Measurements from ENCODE around the gene SUPT4H1.

Gene SUPT4H1

DNA sequence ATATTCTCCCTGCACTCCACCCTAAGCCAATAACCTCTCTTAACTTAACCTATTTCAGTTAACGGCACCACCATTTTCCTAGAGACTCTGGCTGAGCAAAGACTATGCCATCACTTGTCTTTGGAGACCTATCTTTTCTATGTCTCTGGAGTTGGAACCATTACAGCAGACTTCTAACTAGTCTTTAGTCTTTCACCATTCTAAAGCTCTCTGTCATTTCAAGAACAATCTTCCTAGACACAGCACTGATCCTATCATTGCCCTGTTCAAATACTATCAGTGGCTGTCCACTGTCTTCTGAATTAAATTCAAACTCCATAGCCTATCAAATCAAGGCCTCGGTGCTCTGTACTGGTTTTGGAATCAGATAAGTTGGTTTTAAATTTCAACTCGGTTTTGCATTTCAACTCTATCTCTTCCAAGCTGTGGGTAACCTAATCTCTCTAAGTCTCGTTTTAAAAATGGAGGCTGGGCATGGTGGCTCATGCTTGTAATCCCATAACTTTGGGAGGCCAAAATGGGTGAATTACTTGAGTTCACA lies 33.4 kb upstream of the SUPT4H1 start:
- Histone ChIP-seq H3K36me3 (ENCODE audit: insufficient read depth, low read length) (no peaks in the 10 kb centered on the region), H2AFZ (ENCODE audit: low read depth, low read length) (no peak overlapping the region), H3K27me3 (ENCODE audit: insufficient read depth, low read length, poor library complexity) (peaks cover 1% of the 10 kb centered on the region), H3K79me2 (ENCODE audit: insufficient read depth, low read length) (no peaks in the 10 kb centered on the region), H3K4me3 (ENCODE audit: low read depth in 1 of 2, low read length in 2 of 2) (no peak overlapping the region), H3K4me2 (ENCODE audit: insufficient read depth, low read length) (no peak overlapping the region), H3K4me1 (ENCODE audit: insufficient read depth, low read length) (peaks cover 15% of the 10 kb centered on the region), H3K27ac (ENCODE audit: low read length) (no peak overlapping the region), H4K20me1 (ENCODE audit: insufficient read depth, low read length) (no peaks in the 10 kb centered on the region), H3K9me3 (ENCODE audit: insufficient read depth, low read length, severe bottlenecking) (no peaks in the 10 kb centered on the region), H3K9ac (ENCODE audit: low read depth, low read length) (no peak overlapping the region)
- TF ChIP-seq EZH2 (IDR thresholded peaks at IDR 0.05; ENCODE audit: borderline replicate concordance, low read depth, low read length, severe bottlenecking) = no peak
- ATAC-seq (ENCODE audit: insufficient read depth, low read depth) = no peak
- no peak for DNase-seq

GRCh38 chr17:58384897-58385296 lies 32.9 kb upstream of the SUPT4H1 start:
- DNase-seq (no peak), ATAC-seq (ENCODE audit: insufficient read depth, low read depth) (no peak)
- H3K27me3 ChIP-seq (ENCODE audit: insufficient read depth, low read length, poor library complexity) = no peaks in the 10 kb centered on the region
- no peaks in the 10 kb centered on the region for H4K20me1 ChIP-seq (ENCODE audit: insufficient read depth, low read length)
- H3K79me2 ChIP-seq (ENCODE audit: insufficient read depth, low read length) = no peaks in the 10 kb centered on the region
- no peak overlapping the region for H3K9ac ChIP-seq (ENCODE audit: low read depth, low read length)
- H2AFZ ChIP-seq (ENCODE audit: low read depth, low read length) = no peak overlapping the region
- H3K4me1 ChIP-seq (ENCODE audit: insufficient read depth, low read length) = peaks cover 20% of the 10 kb centered on the region
- H3K36me3 ChIP-seq (ENCODE audit: insufficient read depth, low read length) = no peaks in the 10 kb centered on the region
- H3K4me3 ChIP-seq (ENCODE audit: low read depth in 1 of 2, low read length in 2 of 2) = no peak overlapping the region
- H3K9me3 ChIP-seq (ENCODE audit: insufficient read depth, low read length, severe bottlenecking) = no peaks in the 10 kb centered on the region
- no peak overlapping the region for H3K4me2 ChIP-seq (ENCODE audit: insufficient read depth, low read length)
- TF ChIP-seq, protein P1, sequence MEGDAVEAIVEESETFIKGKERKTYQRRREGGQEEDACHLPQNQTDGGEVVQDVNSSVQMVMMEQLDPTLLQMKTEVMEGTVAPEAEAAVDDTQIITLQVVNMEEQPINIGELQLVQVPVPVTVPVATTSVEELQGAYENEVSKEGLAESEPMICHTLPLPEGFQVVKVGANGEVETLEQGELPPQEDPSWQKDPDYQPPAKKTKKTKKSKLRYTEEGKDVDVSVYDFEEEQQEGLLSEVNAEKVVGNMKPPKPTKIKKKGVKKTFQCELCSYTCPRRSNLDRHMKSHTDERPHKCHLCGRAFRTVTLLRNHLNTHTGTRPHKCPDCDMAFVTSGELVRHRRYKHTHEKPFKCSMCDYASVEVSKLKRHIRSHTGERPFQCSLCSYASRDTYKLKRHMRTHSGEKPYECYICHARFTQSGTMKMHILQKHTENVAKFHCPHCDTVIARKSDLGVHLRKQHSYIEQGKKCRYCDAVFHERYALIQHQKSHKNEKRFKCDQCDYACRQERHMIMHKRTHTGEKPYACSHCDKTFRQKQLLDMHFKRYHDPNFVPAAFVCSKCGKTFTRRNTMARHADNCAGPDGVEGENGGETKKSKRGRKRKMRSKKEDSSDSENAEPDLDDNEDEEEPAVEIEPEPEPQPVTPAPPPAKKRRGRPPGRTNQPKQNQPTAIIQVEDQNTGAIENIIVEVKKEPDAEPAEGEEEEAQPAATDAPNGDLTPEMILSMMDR (IDR thresholded peaks at IDR 0.05; ENCODE audit: borderline replicate concordance, extremely low read depth, low read length, poor library complexity, severe bottlenecking) = no peak
- TF ChIP-seq EZH2 (IDR thresholded peaks at IDR 0.05; ENCODE audit: borderline replicate concordance, low read depth, low read length, severe bottlenecking) = no peak
- no peak overlapping the region for H3K27ac ChIP-seq (ENCODE audit: low read length)

- H3K4me3 ChIP-seq (ENCODE audit: low read depth in 1 of 2, low read length in 2 of 2) = no peak overlapping the region
- TF ChIP-seq, protein P1 (IDR thresholded peaks at IDR 0.05; ENCODE audit: borderline replicate concordance, extremely low read depth, low read length, poor library complexity, severe bottlenecking) = no peak
- no peak for TF ChIP-seq EZH2 (IDR thresholded peaks at IDR 0.05; ENCODE audit: borderline replicate concordance, low read depth, low read length, severe bottlenecking)
- no peak overlapping the region for H3K9ac ChIP-seq (ENCODE audit: low read depth, low read length)
- no peak overlapping the region for H3K4me2 ChIP-seq (ENCODE audit: insufficient read depth, low read length)
- no peak for ATAC-seq (ENCODE audit: insufficient read depth, low read depth)
- H3K27ac ChIP-seq (ENCODE audit: low read length) = no peak overlapping the region
- no peaks in the 10 kb centered on the region for H3K9me3 ChIP-seq (ENCODE audit: insufficient read depth, low read length, severe bottlenecking)
- H3K36me3 ChIP-seq (ENCODE audit: insufficient read depth, low read length) = no peaks in the 10 kb centered on the region
- no peak for DNase-seq
- H2AFZ ChIP-seq (ENCODE audit: low read depth, low read length) = no peak overlapping the region
- H3K79me2 ChIP-seq (ENCODE audit: insufficient read depth, low read length) = no peaks in the 10 kb centered on the region
- no peaks in the 10 kb centered on the region for H4K20me1 ChIP-seq (ENCODE audit: insufficient read depth, low read length)
- peaks cover 30% of the 10 kb centered on the region for H3K4me1 ChIP-seq (ENCODE audit: insufficient read depth, low read length)
- H3K27me3 ChIP-seq (ENCODE audit: insufficient read depth, low read length, poor library complexity) = no peaks in the 10 kb centered on the region
Measured at GRCh38 chr17:58383892-58384462, 32.0 kb upstream of the SUPT4H1 start.

- Histone ChIP-seq H3K36me3 (ENCODE audit: insufficient read depth, low read length) (no peaks in the 10 kb centered on the region), H2AFZ (ENCODE audit: low read depth, low read length) (no peak overlapping the region), H3K27ac (ENCODE audit: low read length) (no peak overlapping the region), H3K27me3 (ENCODE audit: insufficient read depth, low read length, poor library complexity) (no peaks in the 10 kb centered on the region), H3K9ac (ENCODE audit: low read depth, low read length) (no peak overlapping the region), H3K4me2 (ENCODE audit: insufficient read depth, low read length) (no peak overlapping the region), H3K79me2 (ENCODE audit: insufficient read depth, low read length) (no peaks in the 10 kb centered on the region), H3K9me3 (ENCODE audit: insufficient read depth, low read length, severe bottlenecking) (no peaks in the 10 kb centered on the region), H4K20me1 (ENCODE audit: insufficient read depth, low read length) (no peaks in the 10 kb centered on the region), H3K4me3 (ENCODE audit: low read depth in 1 of 2, low read length in 2 of 2) (no peak overlapping the region), H3K4me1 (ENCODE audit: insufficient read depth, low read length) (peaks cover 37% of the 10 kb centered on the region)
- ATAC-seq (ENCODE audit: insufficient read depth, low read depth) (no peak), DNase-seq (no peak)
- TF ChIP-seq EZH2 (IDR thresholded peaks at IDR 0.05; ENCODE audit: borderline replicate concordance, low read depth, low read length, severe bottlenecking) = no peak
- TF ChIP-seq, protein P1 (IDR thresholded peaks at IDR 0.05; ENCODE audit: borderline replicate concordance, extremely low read depth, low read length, poor library complexity, severe bottlenecking) = no peak
Measured at GRCh38 chr17:58382872-58383242, 30.9 kb upstream of the SUPT4H1 start.
